HepG2 (cell line): ENCODE results near the gene TECPR1. TPM values are rescaled to one million over a fixed set of nuclear protein-coding genes. Genes with fewer than 3 reads are reported as not detected.

Experiments used
- ATAC-seq: fragments of 200-7000 bp; cut with Tn5 transposase; 3 replicates; pipeline ENCODE4 v1.9.1; 2020; ENCODE audit warnings: mild to moderate bottlenecking, moderate library complexity
- BruUV-seq: library from RNA; stranded (reverse); fragments of 400-500 nt; replicated peaks from 2 replicates; lab custom pipeline; 2021; lab: Mats Ljungman, UMichigan
- CTCF ChIA-PET: fragments of 300-600 bp; formaldehyde crosslinking; extraction: SDS; loops from one replicate; lab custom pipeline; 2021; ENCODE audit warnings: low total read pairs, inconsistent platforms, low intra/inter-chr PET ratio; lab: Yijun Ruan, JAX
- POLR2A ChIA-PET: fragments of 350-600 bp; sonication (Branson Sonifier 250); formaldehyde crosslinking; loops from one replicate; lab custom pipeline; 2020; ENCODE audit warnings: antibody characterized with exemption, inconsistent platforms; lab: Yijun Ruan, JAX
- DNase-seq: peaks from one replicate; pipeline ENCODE4 v3.0.0-alpha.2; 2015; ENCODE audit warnings: low spot score
- FAIRE-seq: peaks from 3 replicates; lab custom pipeline; 2011; peaks lifted over from hg19 to GRCh38; lab: Jason Lieb, UNC
- H2AFZ ChIP-seq: one replicate; pipeline ENCODE4 v1.6.1; 2011; ENCODE audit warnings: low read length, inconsistent platforms
- H3K27ac ChIP-seq: fragments of 300-600 bp; 3 replicates; pipeline ENCODE4 v1.8.0; 2011; ENCODE audit warnings: mixed run types, mild to moderate bottlenecking, mixed read lengths, low read length, inconsistent platforms; ENCODE audit not compliant: insufficient read depth; ENCODE audit errors: extremely low read length
- H3K27me3 ChIP-seq, 2 experiments: fragments of 200-600 bp in 1 of 2; 2 replicates in 1 of 2; 3 replicates in 1 of 2; pipeline versions ENCODE4 v1.6.0 to v1.8.0; 2011; ENCODE audit warnings: low read length in 2 of 2, mild to moderate bottlenecking in 2 of 2, moderate library complexity in 2 of 2, inconsistent platforms in 1 of 2; ENCODE audit not compliant: insufficient read depth in 2 of 2, control insufficient read depth in 1 of 2
- H3K36me3 ChIP-seq, 2 experiments: fragments of 200-600 bp in 1 of 2; replicated peaks in 1 of 2; 2 replicates in 1 of 2; 3 replicates in 1 of 2; pipeline versions ENCODE4 v1.5.1 to v1.8.0; 2011; ENCODE audit warnings: low read length in 2 of 2, inconsistent platforms in 1 of 2; ENCODE audit not compliant: insufficient read depth in 2 of 2, control insufficient read depth in 1 of 2
- H3K4me1 ChIP-seq: 2 replicates; pipeline ENCODE4 v1.5.1; 2012; ENCODE audit warnings: low read length, inconsistent platforms; ENCODE audit not compliant: insufficient read depth
- H3K4me2 ChIP-seq: 2 replicates; pipeline ENCODE4 v1.6.0; 2011; ENCODE audit warnings: low read depth, low read length, inconsistent platforms
- H3K4me3 ChIP-seq, 3 experiments: fragments of 200-600 bp in 1 of 3; sonication (generic), shearing (Covaris generic) in 1 of 3; replicated peaks in 1 of 3; 2 replicates each; pipeline ENCODE4 v1.5.1; 2011 to 2016; ENCODE audit warnings: low read length in 3 of 3, inconsistent platforms in 2 of 3, low read depth in 2 of 3, mild to moderate bottlenecking in 2 of 3, control low read depth in 1 of 3, mixed read lengths in 1 of 3; ENCODE audit not compliant: insufficient read depth in 1 of 3
- H3K79me2 ChIP-seq: one replicate; pipeline ENCODE4 v1.6.1; 2011; ENCODE audit warnings: low read length, inconsistent platforms; ENCODE audit not compliant: insufficient read depth
- H3K9ac ChIP-seq: 2 replicates; pipeline ENCODE4 v1.6.0; 2011; ENCODE audit warnings: mild to moderate bottlenecking, low read depth, low read length, inconsistent platforms; ENCODE audit not compliant: insufficient read depth
- H3K9me3 ChIP-seq: 2 replicates; pipeline ENCODE4 v1.5.1; 2012; ENCODE audit warnings: mild to moderate bottlenecking, low read length
- H4K20me1 ChIP-seq: 2 replicates; pipeline ENCODE4 v1.6.0; 2011; ENCODE audit warnings: inconsistent platforms, mild to moderate bottlenecking, low read length, moderate library complexity; ENCODE audit not compliant: insufficient read depth
- ISL2 ChIP-seq: sonication (generic); formaldehyde crosslinking; IDR thresholded peaks from 2 replicates; pipeline ENCODE4 v1.5.0; 2020; ENCODE audit warnings: missing genetic modification reagents
- MAZ ChIP-seq, 2 experiments: sonication (generic) in 1 of 2; formaldehyde crosslinking in 1 of 2; IDR thresholded peaks; 2 replicates each; pipeline versions ENCODE4 v1.5.0 to v1.6.1; 2012 to 2020; ENCODE audit warnings: low read depth in 2 of 2, mild to moderate bottlenecking in 2 of 2, borderline replicate concordance in 1 of 2, improper control_type of control experiment in 1 of 2, low read length in 1 of 2, missing genetic modification reagents in 1 of 2, moderate library complexity in 1 of 2
- NFYB ChIP-seq: sonication (generic); formaldehyde crosslinking; IDR thresholded peaks from 2 replicates; pipeline ENCODE4 v1.4.0; 2020; ENCODE audit warnings: missing genetic modification reagents
- PATZ1 ChIP-seq: sonication (generic); formaldehyde crosslinking; IDR thresholded peaks from 2 replicates; pipeline ENCODE4 v1.4.0; 2020; ENCODE audit warnings: missing genetic modification reagents
- PCBP2 ChIP-seq: fragments of 200-400 bp; formaldehyde crosslinking; optimal IDR thresholded peaks from 2 replicates; pipeline ENCODE3; 2018; ENCODE audit warnings: low read length, low read depth; ENCODE audit not compliant: poor library complexity, severe bottlenecking
- RARA ChIP-seq: IDR thresholded peaks from 2 replicates; pipeline ENCODE4 v1.6.1; 2016; ENCODE audit warnings: missing genetic modification reagents, missing compliant biosample characterization
- ZNF678 ChIP-seq: sonication (generic); formaldehyde crosslinking; IDR thresholded peaks from 2 replicates; pipeline ENCODE4 v1.4.0; 2020; ENCODE audit warnings: mild to moderate bottlenecking, missing genetic modification reagents
- WGBS: methylation state at CpG from one replicate; pipeline ENCODE4 v1.1.6; 2017; ENCODE audit warnings: low lambda C conversion rate; 5-methylcytosine and 5-hydroxymethylcytosine counted together
- in situ Hi-C: cut with HindIII; loops from 2 replicates; pipeline ENCODE4 v1.10.0; 2017; ENCODE audit warnings: low pct_unique_long_range_greater_than_20kb; ENCODE audit not compliant: extremely low pct_ligation_motif_present
- intact Hi-C: fragments of 100-400 bp; cut with micrococcal nuclease; formaldehyde crosslinking; loops from one replicate; pipeline ENCODE4 v1.10.0; 2022; ENCODE audit not compliant: unreplicated experiment
- polyA plus RNA-seq, 8 experiments: library from polyadenylated mRNA; depleted of rRNA in 3 of 8; stranded (reverse) in 7 of 8; unstranded in 1 of 8; fragments of >200 nt; fragmentation: Illumina TruSeq in 4 of 8; extraction: Trizol in 4 of 8; gene quantifications; 2 replicates each; pipeline versions ENCODE4 v1.2.1 to v1.2.3, GENCODE V29; 2011 to 2016; ENCODE audit warnings: low read depth in 4 of 8, missing spikeins in 1 of 8, mixed read lengths in 1 of 8; ENCODE audit not compliant: insufficient read depth in 1 of 8
- total RNA-seq, 5 experiments: library from RNA; depleted of rRNA; stranded (reverse); fragments of >200 nt; fragmentation: Illumina TruSeq; extraction: Trizol; gene quantifications; 2 replicates each; pipeline ENCODE4 v1.2.3, GENCODE V29; 2016; ENCODE audit warnings: low read depth in 1 of 5
- TF ChIP-seq, protein P1 (sequence below): IDR thresholded peaks from 2 replicates; pipeline ENCODE4 v1.6.1; 2016; ENCODE audit warnings: low read depth, borderline replicate concordance

TECPR1 gene
- total and polyA plus RNA-seq, 2 of the 13 experiments (the other 11 are each of a cell fraction or from before 2014, with no cell fraction given), result 2.3 to 6.3 TPM

- 0 out of 2 replicates have a peak, but pooled peaks have one; percentile 18 for TF ChIP-seq PATZ1 (CRISPR knock-in tag)
- TF ChIP-seq MAZ (IDR thresholded peaks at IDR 0.05; ENCODE audit: borderline replicate concordance, low read depth, low read length), result no peak
- TF ChIP-seq MAZ (CRISPR knock-in tag; IDR thresholded peaks at IDR 0.05; ENCODE audit: low read depth), result no peak
- TF ChIP-seq NFYB (CRISPR knock-in tag), result peak; percentile 45
- TF ChIP-seq ZNF678 (CRISPR knock-in tag), result no peak
- peak; percentile 39 for TF ChIP-seq ISL2 (CRISPR knock-in tag)
These were observed 24.3 kb upstream of the TECPR1 start (continued) for GRCh38 chr7:98276241-98276761.

DNA sequence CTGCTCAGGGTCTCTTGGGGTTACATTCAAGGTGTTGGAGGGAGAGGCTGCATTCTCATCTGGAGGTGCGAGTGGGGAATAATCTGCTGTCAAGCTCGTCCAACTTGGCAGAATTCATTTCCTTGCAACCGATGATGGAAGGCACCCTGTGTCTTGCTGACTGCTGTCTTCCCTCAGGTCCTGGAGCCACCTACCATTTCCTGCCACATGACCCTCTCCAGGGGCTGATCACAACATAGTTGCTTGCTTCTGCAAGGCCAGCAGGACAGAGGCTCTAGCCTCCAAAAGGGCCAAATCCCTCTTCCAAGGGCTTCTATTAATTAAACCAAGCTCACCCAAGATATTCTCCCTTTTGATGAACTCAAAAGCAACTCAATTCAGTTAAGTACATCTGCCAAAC is 15.3 kb upstream of the TECPR1 start:
- Histone ChIP-seq H3K27me3 (no peaks in the 10 kb centered on the region), H3K4me2 (no peak overlapping the region), H3K4me3 (no peak overlapping the region), H2AFZ (no peak overlapping the region), H4K20me1 (no peaks in the 10 kb centered on the region), H3K4me1 (no peaks in the 10 kb centered on the region), H3K27ac (no peak overlapping the region), H3K36me3 (no peaks in the 10 kb centered on the region), H3K9ac (no peak overlapping the region), H3K9me3 (no peaks in the 10 kb centered on the region), H3K79me2 (no peaks in the 10 kb centered on the region)
- 90% methylated on average over 3 of the region's 3 CpGs for WGBS
- ATAC-seq (no peak), DNase-seq (no peak), FAIRE-seq (no peak)
- POLR2A ChIA-PET, result interaction anchor here (0.8 kb wide), 1 partner anchor 134 kb away, joined by 3 read pairs; the partner anchor contains the start of gene BAIAP2L1
- in situ Hi-C loops (no loop called here), intact Hi-C loops (no loop called here)
- no TSS peak for BruUV-seq
- no peak for TF ChIP-seq RARA (CRISPR knock-in tag)
- TF ChIP-seq MAZ (IDR thresholded peaks at IDR 0.05; ENCODE audit: borderline replicate concordance, low read depth, low read length), result no peak
- TF ChIP-seq MAZ (CRISPR knock-in tag; IDR thresholded peaks at IDR 0.05; ENCODE audit: low read depth), result no peak
- TF ChIP-seq PCBP2, result no peak
- TF ChIP-seq, protein P1, sequence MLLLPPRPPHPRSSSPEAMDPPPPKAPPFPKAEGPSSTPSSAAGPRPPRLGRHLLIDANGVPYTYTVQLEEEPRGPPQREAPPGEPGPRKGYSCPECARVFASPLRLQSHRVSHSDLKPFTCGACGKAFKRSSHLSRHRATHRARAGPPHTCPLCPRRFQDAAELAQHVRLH (CRISPR knock-in tag), result no peak
- CTCF ChIA-PET, result no interaction called here
